Keratinocyte (primary cell): ENCODE measurements around the gene FASTKD2. TPM values are rescaled to one million over a fixed set of nuclear protein-coding genes. Genes with fewer than 3 reads are reported as not detected.

ENCODE experiments used
- DNase-seq: peaks from one replicate; pipeline ENCODE4 v3.0.0-alpha.2; 2011; ENCODE audit warnings: low read depth, missing footprints, low spot score
- FAIRE-seq: peaks from 2 replicates; lab custom pipeline; 2011; peaks lifted over from hg19 to GRCh38; lab: Jason Lieb, UNC
- H2AFZ ChIP-seq: 2 replicates; pipeline ENCODE4 v1.6.0; 2012; ENCODE audit warnings: low read length, control low read depth, inconsistent platforms; ENCODE audit not compliant: control insufficient read depth
- H3K27ac ChIP-seq: 2 replicates; pipeline ENCODE4 v1.5.1; 2011; ENCODE audit warnings: low read length; ENCODE audit not compliant: control insufficient read depth, insufficient read depth
- H3K27me3 ChIP-seq: 3 replicates; pipeline ENCODE4 v1.6.0; 2011; ENCODE audit warnings: low read length; ENCODE audit not compliant: control insufficient read depth, insufficient read depth; ENCODE audit errors: extremely low read depth
- H3K36me3 ChIP-seq, 2 experiments: 2 replicates in 1 of 2; 3 replicates in 1 of 2; pipeline ENCODE4 v1.5.1; 2011; ENCODE audit warnings: low read length in 2 of 2, mild to moderate bottlenecking in 1 of 2; ENCODE audit not compliant: control insufficient read depth in 2 of 2, insufficient read depth in 2 of 2; ENCODE audit errors: extremely low read depth in 1 of 2
- H3K4me1 ChIP-seq: 3 replicates; pipeline ENCODE4 v1.5.1; 2011; ENCODE audit warnings: low read length; ENCODE audit not compliant: control insufficient read depth, insufficient read depth; ENCODE audit errors: extremely low read depth
- H3K4me2 ChIP-seq: 3 replicates; pipeline ENCODE4 v1.6.0; 2011; ENCODE audit warnings: low read depth, low read length; ENCODE audit not compliant: control insufficient read depth, insufficient read depth; ENCODE audit errors: extremely low read depth
- H3K4me3 ChIP-seq, 3 experiments: fragments of 200-600 bp in 1 of 3; sonication (generic) in 1 of 3; 2 replicates in 2 of 3; 3 replicates in 1 of 3; pipeline ENCODE4 v1.5.1; 2011 to 2016; ENCODE audit warnings: low read length in 3 of 3, mild to moderate bottlenecking in 3 of 3, control low read depth in 2 of 3, inconsistent platforms in 1 of 3, low read depth in 1 of 3, mixed read lengths in 1 of 3, mixed run types in 1 of 3, moderate library complexity in 1 of 3; ENCODE audit not compliant: control insufficient read depth in 2 of 3, insufficient read depth in 2 of 3; ENCODE audit errors: extremely low read depth in 1 of 3
- H3K79me2 ChIP-seq: 2 replicates; pipeline ENCODE4 v1.6.0; 2012; ENCODE audit warnings: low read length; ENCODE audit not compliant: control insufficient read depth, insufficient read depth
- H3K9ac ChIP-seq: 3 replicates; pipeline ENCODE4 v1.6.0; 2011; ENCODE audit warnings: low read length; ENCODE audit not compliant: control insufficient read depth, insufficient read depth; ENCODE audit errors: extremely low read depth
- H3K9me1 ChIP-seq: 3 replicates; pipeline ENCODE4 v1.6.0; 2011; ENCODE audit warnings: low read length; ENCODE audit not compliant: control insufficient read depth, insufficient read depth; ENCODE audit errors: extremely low read depth
- H3K9me3 ChIP-seq: 2 replicates; pipeline ENCODE4 v1.5.1; 2012; ENCODE audit warnings: low read depth, low read length; ENCODE audit not compliant: control insufficient read depth
- H4K20me1 ChIP-seq: 3 replicates; pipeline ENCODE4 v1.6.0; 2011; ENCODE audit warnings: low read length; ENCODE audit not compliant: control insufficient read depth, insufficient read depth; ENCODE audit errors: extremely low read depth
- CTCF ChIP-seq, 3 experiments: IDR thresholded peaks in 1 of 3; conservative IDR thresholded peaks in 1 of 3; optimal IDR thresholded peaks in 1 of 3; 2 replicates in 2 of 3; 3 replicates in 1 of 3; pipeline versions ENCODE3 to v1.5.1; 2011; ENCODE audit warnings: low read length in 3 of 3, mild to moderate bottlenecking in 3 of 3, moderate library complexity in 2 of 3, control low read depth in 1 of 3, inconsistent platforms in 1 of 3; ENCODE audit not compliant: insufficient read depth in 2 of 3; ENCODE audit errors: extremely low read depth in 1 of 3
- EZH2 ChIP-seq: IDR thresholded peaks from one replicate; pipeline ENCODE4 v1.6.1; 2012; ENCODE audit warnings: inconsistent platforms, mild to moderate bottlenecking, low read length, moderate library complexity
- dilution Hi-C: fragments of 300-500 bp; cut with MboI; formaldehyde crosslinking; loops from one replicate; pipeline ENCODE4 v1.7.0; 2020; ENCODE audit warnings: low sequenced_read_pairs; ENCODE audit not compliant: extremely low pct_ligation_motif_present
- polyA plus RNA-seq, 5 experiments: library from polyadenylated mRNA; depleted of rRNA in 3 of 5; stranded (reverse) in 3 of 5; stranded (forward) in 1 of 5; unstranded in 1 of 5; fragments of >200 nt; gene quantifications; 1 replicate in 1 of 5; 2 replicates in 3 of 5; 3 replicates in 1 of 5; pipeline versions ENCODE4 v1.2.1 to v1.2.3, GENCODE V29; 2011 to 2012; ENCODE audit warnings: missing spikeins in 2 of 5, low read depth in 1 of 5, low replicate concordance in 1 of 5

The FASTKD2 gene
- polyA plus RNA-seq, 1 donor (not counting 4 experiments of a cell fraction or from before 2014, with no cell fraction given), result 51.1 TPM

GRCh38 chr2:206718296-206718695 is 47.1 kb upstream of the FASTKD2 start, which contains the start of gene DYTN:
Gene DYTN, minus strand, starts transcription at chr2:206718396. Its CDS starts 117 bp downstream, at chr2:206718279.
- H3K4me2 ChIP-seq, result no peak within 1 kb of the TSS
- H3K9me1 ChIP-seq, result no peaks in the 10 kb centered on the region
- H2AFZ ChIP-seq, result no peak within 1 kb of the TSS
- H3K36me3 ChIP-seq, result no peaks in the 10 kb centered on the region
- H3K9ac ChIP-seq, result no peak within 1 kb of the TSS
- dilution Hi-C loops, result no loop called here
- DNase-seq (no peak), FAIRE-seq (no peak)
- no peaks in the 10 kb centered on the region for H3K4me1 ChIP-seq
- H3K27ac ChIP-seq, result no peak within 1 kb of the TSS
- H4K20me1 ChIP-seq, result no peaks in the 10 kb centered on the region
- no peaks in the 10 kb centered on the region for H3K79me2 ChIP-seq
- no peaks in the 10 kb centered on the region for H3K27me3 ChIP-seq
- no peak within 1 kb of the TSS for H3K4me3 ChIP-seq
- TF ChIP-seq CTCF (optimal IDR thresholded peaks at IDR 0.05 in 1 of 3, IDR thresholded peaks at IDR 0.05 in 1 of 3, conservative IDR thresholded peaks at IDR 0.05 in 1 of 3; ENCODE audit: extremely low read depth in 1 of 3, insufficient read depth in 2 of 3, low read length in 3 of 3) (no peak), EZH2 (no peak)
- no peaks in the 10 kb centered on the region for H3K9me3 ChIP-seq

GRCh38 chr2:206721256-206721920 is 44.0 kb upstream of the FASTKD2 start:
- no peak overlapping the region for H2AFZ ChIP-seq
- FAIRE-seq, result no peak
- H4K20me1 ChIP-seq, result no peaks in the 10 kb centered on the region
- TF ChIP-seq CTCF (optimal IDR thresholded peaks at IDR 0.05 in 1 of 3, IDR thresholded peaks at IDR 0.05 in 1 of 3, conservative IDR thresholded peaks at IDR 0.05 in 1 of 3; ENCODE audit: extremely low read depth in 1 of 3, insufficient read depth in 2 of 3, low read length in 3 of 3) (no peak), EZH2 (no peak)
- H3K9me3 ChIP-seq, result no peaks in the 10 kb centered on the region
- H3K27me3 ChIP-seq, result no peaks in the 10 kb centered on the region
- H3K4me2 ChIP-seq, result no peak overlapping the region
- H3K79me2 ChIP-seq, result no peaks in the 10 kb centered on the region
- no peak overlapping the region for H3K9ac ChIP-seq
- no peaks in the 10 kb centered on the region for H3K9me1 ChIP-seq
- no peaks in the 10 kb centered on the region for H3K36me3 ChIP-seq
- no peak overlapping the region for H3K27ac ChIP-seq
- no peaks in the 10 kb centered on the region for H3K4me1 ChIP-seq
- DNase-seq, result no peak
- no peak overlapping the region for H3K4me3 ChIP-seq
- dilution Hi-C loops, result no loop called here
